HepG2 (cell line): ENCODE measurements around the gene FOSB. TPM values are rescaled to one million over a fixed set of nuclear protein-coding genes. Genes with fewer than 3 reads are reported as not detected.
A peak's percentile ranks its signal among the peaks of the same experiment; 100 is the strongest.

Source experiments
- ADNP ChIP-seq: sonication (generic); formaldehyde crosslinking; IDR thresholded peaks from 2 replicates; pipeline ENCODE4 v1.4.0; 2020; ENCODE audit warnings: missing genetic modification reagents
- CEBPG ChIP-seq: IDR thresholded peaks from 2 replicates; pipeline ENCODE4 v1.6.1; 2016
- MAX ChIP-seq: IDR thresholded peaks from 2 replicates; pipeline ENCODE4 v1.6.1; 2012; ENCODE audit warnings: inconsistent platforms
- MEIS1 ChIP-seq: sonication (generic); formaldehyde crosslinking; IDR thresholded peaks from 2 replicates; pipeline ENCODE4 v1.9.0; 2021; ENCODE audit warnings: mild to moderate bottlenecking, missing genetic modification reagents, moderate library complexity, borderline replicate concordance
- MLLT10 ChIP-seq: sonication (generic); formaldehyde crosslinking; IDR thresholded peaks from 2 replicates; pipeline ENCODE4 v1.4.0; 2020; ENCODE audit warnings: missing genetic modification reagents
- MXI1 ChIP-seq: IDR thresholded peaks from 3 replicates; pipeline ENCODE4 v1.6.1; 2012; ENCODE audit warnings: low read depth, low read length, inconsistent platforms, borderline replicate concordance
- NRL ChIP-seq: sonication (generic); formaldehyde crosslinking; IDR thresholded peaks from 2 replicates; pipeline ENCODE4 v1.5.0; 2020; ENCODE audit warnings: missing genetic modification reagents, mild to moderate bottlenecking, moderate library complexity, borderline replicate concordance
- PCBP2 ChIP-seq: fragments of 200-400 bp; formaldehyde crosslinking; optimal IDR thresholded peaks from 2 replicates; pipeline ENCODE3; 2018; ENCODE audit warnings: low read length, low read depth; ENCODE audit not compliant: poor library complexity, severe bottlenecking
- PRDM15 ChIP-seq: sonication (generic); formaldehyde crosslinking; IDR thresholded peaks from 2 replicates; pipeline ENCODE4 v1.4.0; 2020; ENCODE audit warnings: missing genetic modification reagents
- REPIN1 ChIP-seq: sonication (generic); formaldehyde crosslinking; IDR thresholded peaks from 2 replicates; pipeline ENCODE4 v1.8.0; 2022; ENCODE audit warnings: missing genetic modification reagents, low read depth, mild to moderate bottlenecking, borderline replicate concordance
- RFX1 ChIP-seq: fragments of 450-650 bp; IDR thresholded peaks from 2 replicates; pipeline ENCODE4 v1.6.1; 2017
- TOPORS ChIP-seq: sonication (generic); formaldehyde crosslinking; IDR thresholded peaks from 2 replicates; pipeline ENCODE4 v1.8.0; 2023; ENCODE audit warnings: mild to moderate bottlenecking, missing genetic modification reagents
- XRCC5 ChIP-seq: fragments of 200-400 bp; formaldehyde crosslinking; optimal IDR thresholded peaks from 2 replicates; pipeline ENCODE3; 2017; ENCODE audit warnings: mild to moderate bottlenecking, low read length
- ZKSCAN8 ChIP-seq: IDR thresholded peaks from 2 replicates; pipeline ENCODE4 v1.6.1; 2016; ENCODE audit warnings: borderline replicate concordance, missing genetic modification reagents, missing compliant biosample characterization
- ZNF124 ChIP-seq: sonication (generic); formaldehyde crosslinking; IDR thresholded peaks from 2 replicates; pipeline ENCODE4 v1.4.0; 2020; ENCODE audit warnings: missing genetic modification reagents
- ZNF143 ChIP-seq: sonication (generic); formaldehyde crosslinking; IDR thresholded peaks from 2 replicates; pipeline ENCODE4 v1.4.0; 2020; ENCODE audit warnings: missing genetic modification reagents
- ZNF230 ChIP-seq: sonication (generic); formaldehyde crosslinking; IDR thresholded peaks from 2 replicates; pipeline ENCODE4 v1.4.0; 2020; ENCODE audit warnings: mild to moderate bottlenecking, missing genetic modification reagents
- ZNF33B ChIP-seq: sonication (generic); formaldehyde crosslinking; IDR thresholded peaks from 2 replicates; pipeline ENCODE4 v1.5.1; 2020; ENCODE audit warnings: mild to moderate bottlenecking, missing genetic modification reagents
- ZNF609 ChIP-seq: sonication (generic); formaldehyde crosslinking; IDR thresholded peaks from 2 replicates; pipeline ENCODE4 v1.4.0; 2020; ENCODE audit warnings: mild to moderate bottlenecking, missing genetic modification reagents, borderline replicate concordance
- polyA plus RNA-seq, 8 experiments: library from polyadenylated mRNA; depleted of rRNA in 3 of 8; stranded (reverse) in 7 of 8; unstranded in 1 of 8; fragments of >200 nt; fragmentation: Illumina TruSeq in 4 of 8; extraction: Trizol in 4 of 8; gene quantifications; 2 replicates each; pipeline versions ENCODE4 v1.2.1 to v1.2.3, GENCODE V29; 2011 to 2016; ENCODE audit warnings: low read depth in 4 of 8, missing spikeins in 1 of 8, mixed read lengths in 1 of 8; ENCODE audit not compliant: insufficient read depth in 1 of 8
- total RNA-seq, 5 experiments: library from RNA; depleted of rRNA; stranded (reverse); fragments of >200 nt; fragmentation: Illumina TruSeq; extraction: Trizol; gene quantifications; 2 replicates each; pipeline ENCODE4 v1.2.3, GENCODE V29; 2016; ENCODE audit warnings: low read depth in 1 of 5

FOSB gene
- total and polyA plus RNA-seq, 2 of the 13 experiments (the other 11 are each of a cell fraction or from before 2014, with no cell fraction given) = 2.8 to 6.0 TPM

- no peak for TF ChIP-seq ZKSCAN8 (CRISPR knock-in tag)
- TF ChIP-seq MXI1 = peak; percentile 51; the same call in 1 of the 3 replicates
- TF ChIP-seq XRCC5 = peak; percentile 51
- peak; percentile 75 for TF ChIP-seq REPIN1 (CRISPR knock-in tag)
- TF ChIP-seq PRDM15 = peak; percentile 49; the same call in 1 of the 2 replicates
- TF ChIP-seq CEBPG = peak; percentile 15; the same call in 1 of the 2 replicates
- peak; percentile 93 for TF ChIP-seq ZNF143
- TF ChIP-seq ZNF609 (CRISPR knock-in tag) = no peak; the same call in 1 of the 2 replicates
- peak; percentile 91 for TF ChIP-seq MAX
- TF ChIP-seq MLLT10 = no peak
- no peak for TF ChIP-seq RFX1
- TF ChIP-seq ZNF230 (CRISPR knock-in tag) = no peak
- peak; percentile 77 for TF ChIP-seq NRL (CRISPR knock-in tag)
- TF ChIP-seq TOPORS (CRISPR knock-in tag) = no peak
- no peak for TF ChIP-seq ADNP (CRISPR knock-in tag)
- 0 out of 2 replicates have a peak, but pooled peaks have one; percentile 25 for TF ChIP-seq ZNF124
- peak; percentile 47; the same call in 1 of the 2 replicates for TF ChIP-seq MEIS1 (CRISPR knock-in tag)
- no peak for TF ChIP-seq PCBP2
- TF ChIP-seq ZNF33B = no peak
These were observed 39.4 kb downstream of the FOSB start, which contains the start of gene VASP (continued) for GRCh38 chr19:45506989-45507871.
